CD4-positive, alpha-beta T cell treated with Interleukin-6 at 100 ng/mL for 8 hours (primary cell): ENCODE results near the gene KLHL33.
A peak's percentile ranks its signal among the peaks of the same experiment; 100 is the strongest.
"Not testable (repeated sequence)": the region's sequence is repeated elsewhere in the genome, so short reads cannot be mapped to it uniquely, and the experiment has no call there.

Source experiments
- DNase-seq: peaks from one replicate; pipeline ENCODE4 v3.0.0-alpha.2; 2020; ENCODE audit warnings: mixed read lengths, low spot score

KLHL33 gene

GRCh38 chr14:20435582-20436362 lies at the start of gene KLHL33:
TSS of gene KLHL33 (minus strand) at chr14:20436166. CDS start at chr14:20435811, 355 bp downstream.
- DNase-seq, result no peak

- DNase-seq, result no peak
Measured at GRCh38 chr14:20482382-20482781, 46.4 kb upstream of the KLHL33 start.

GRCh38 chr14:20478894-20479293 lies 42.9 kb upstream of the KLHL33 start:
- no peak for DNase-seq

GRCh38 chr14:20477211-20477876 lies 41.4 kb upstream of the KLHL33 start:
- DNase-seq, result peak; percentile 57

GRCh38 chr14:20476776-20477175 lies 40.8 kb upstream of the KLHL33 start:
- no peak for DNase-seq

- no peak for DNase-seq
Measured at GRCh38 chr14:20472536-20473169, 36.7 kb upstream of the KLHL33 start.

GRCh38 chr14:20470603-20470901 lies 34.6 kb upstream of the KLHL33 start:
- no peak for DNase-seq

- DNase-seq, result peak; percentile 41
Measured at GRCh38 chr14:20469890-20470602, 34.1 kb upstream of the KLHL33 start.

- DNase-seq, result peak; percentile 91
Measured at GRCh38 chr14:20469242-20469889, 33.4 kb upstream of the KLHL33 start, which contains the start of gene PNP. TSS of gene PNP (plus strand) at chr14:20469406. CDS start at chr14:20469525, 119 bp downstream.

- no peak for DNase-seq
Measured at GRCh38 chr14:20468764-20469241, 32.8 kb upstream of the KLHL33 start.

- peak; percentile 99 for DNase-seq
Measured at GRCh38 chr14:20461225-20462141, 25.5 kb upstream of the KLHL33 start, which contains the start of gene PIP4P1. TSS of gene PIP4P1 (minus strand) at chr14:20461434. CDS start at chr14:20461325, 109 bp downstream.

- peak; percentile 53 for DNase-seq
Measured at GRCh38 chr14:20460458-20461224, 24.7 kb upstream of the KLHL33 start.

GRCh38 chr14:20458031-20458789 lies 22.2 kb upstream of the KLHL33 start:
- DNase-seq, result no peak

- no peak for DNase-seq
Measured at GRCh38 chr14:20456971-20457370, 21.0 kb upstream of the KLHL33 start.

GRCh38 chr14:20455355-20456300 lies 19.7 kb upstream of the KLHL33 start:
- peak; percentile 73 for DNase-seq

GRCh38 chr14:20454516-20455354 lies 18.8 kb upstream of the KLHL33 start, which contains the start of the genes APEX1 and OSGEP:
TSS of gene APEX1 (plus strand) at chr14:20455226. CDS start at chr14:20455646, 420 bp downstream.
TSS of gene OSGEP (minus strand) at chr14:20454812. CDS start at chr14:20454683, 129 bp downstream.
- peak; percentile 98 for DNase-seq

- not testable (repeated sequence) for DNase-seq
Measured at GRCh38 chr14:20452831-20453230, 16.9 kb upstream of the KLHL33 start.
